ENCODE data around the gene ELP4.

Gene ELP4

DNA sequence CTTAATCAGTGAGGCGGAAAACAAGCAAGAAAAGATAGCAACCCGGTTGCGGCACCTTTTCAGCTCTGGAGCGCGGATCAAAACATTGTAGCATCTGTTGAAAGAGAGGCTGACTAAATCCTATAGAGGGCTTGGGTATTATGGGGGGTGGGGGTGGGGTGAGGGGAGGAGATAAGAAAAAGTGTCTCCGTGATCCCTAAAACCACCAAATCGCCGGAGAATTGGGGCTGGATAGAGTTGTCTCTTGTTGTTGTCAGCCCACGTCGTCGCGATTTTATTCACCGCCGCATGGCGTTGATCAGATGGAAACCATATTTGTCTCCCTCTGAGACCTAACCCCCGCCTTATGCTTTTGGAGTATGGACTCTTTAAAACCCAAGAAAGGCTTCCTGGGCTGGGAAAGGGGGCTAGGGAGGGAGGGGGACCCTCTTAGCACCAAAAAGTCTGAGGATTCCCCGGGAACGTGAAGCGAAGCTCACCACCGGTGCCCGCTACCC lies 288.5 kb downstream of the ELP4 start:
- TF ChIP-seq SIN3A (IDR thresholded peaks at IDR 0.05; ENCODE audit: borderline replicate concordance, insufficient read depth, low read length), result no peak
- TF ChIP-seq POLR2AphosphoS5 (IDR thresholded peaks at IDR 0.05; ENCODE audit: low read depth, low read length), result no peak
- no peak for TF ChIP-seq REST (IDR thresholded peaks at IDR 0.05; ENCODE audit: insufficient read depth in 1 of 2, low read depth in 2 of 2, low read length in 2 of 2)
- TF ChIP-seq TAF1 (IDR thresholded peaks at IDR 0.05; ENCODE audit: borderline replicate concordance, insufficient read depth, low read length), result no peak
- no peak for TF ChIP-seq FOXP2 (optimal IDR thresholded peaks at IDR 0.05; ENCODE audit: borderline replicate concordance, extremely low read depth, extremely low read length, insufficient read depth)

DNA sequence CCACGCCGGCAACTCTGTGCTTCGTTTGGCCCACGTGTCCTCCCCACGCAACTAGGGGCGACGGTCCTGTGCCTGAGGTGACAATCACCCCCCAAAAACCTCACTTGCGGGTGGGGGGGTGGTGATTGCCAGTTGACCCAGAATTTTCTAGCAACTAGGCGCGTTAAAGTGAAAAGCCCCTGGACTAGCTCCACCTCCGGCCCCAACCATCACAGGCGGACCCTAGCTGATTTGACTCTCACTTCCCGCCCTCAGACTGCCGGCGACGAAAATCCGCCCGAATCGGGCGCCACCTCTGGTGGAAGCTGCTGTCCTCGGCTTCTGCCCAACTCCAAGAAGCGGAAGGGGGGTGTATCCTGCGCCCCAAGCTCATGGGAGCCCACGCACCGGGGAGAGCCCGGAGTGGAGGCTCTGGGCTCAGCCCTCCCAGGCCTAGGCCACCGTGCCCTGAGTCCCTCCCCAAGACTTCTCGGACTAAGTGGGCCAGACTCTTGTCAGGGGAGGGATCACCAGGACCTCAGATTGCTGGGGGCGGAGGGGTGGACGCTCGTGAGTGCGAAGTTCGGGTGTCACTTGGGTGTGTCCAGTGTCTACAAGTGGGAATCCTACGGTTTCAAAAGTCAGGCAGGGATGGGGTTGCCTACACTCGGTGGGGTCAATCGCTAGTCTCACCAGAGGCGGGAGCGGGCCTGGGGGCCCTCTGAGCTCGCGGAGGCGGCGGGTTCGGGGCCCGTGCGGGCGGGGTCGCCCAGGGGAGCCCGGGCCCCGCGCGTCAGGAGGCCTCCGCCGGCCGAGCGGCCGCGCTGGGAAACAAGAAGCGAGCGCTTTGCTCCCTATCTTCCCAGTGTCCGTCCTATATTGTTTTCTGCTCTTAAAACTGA lies 289.2 kb downstream of the ELP4 start:
- no peak for TF ChIP-seq REST (IDR thresholded peaks at IDR 0.05; ENCODE audit: insufficient read depth in 1 of 2, low read depth in 2 of 2, low read length in 2 of 2)
- TF ChIP-seq FOXP2 (optimal IDR thresholded peaks at IDR 0.05; ENCODE audit: borderline replicate concordance, extremely low read depth, extremely low read length, insufficient read depth), result no peak
- no peak for TF ChIP-seq SIN3A (IDR thresholded peaks at IDR 0.05; ENCODE audit: borderline replicate concordance, insufficient read depth, low read length)
- TF ChIP-seq TAF1 (IDR thresholded peaks at IDR 0.05; ENCODE audit: borderline replicate concordance, insufficient read depth, low read length), result no peak
- no peak for TF ChIP-seq POLR2AphosphoS5 (IDR thresholded peaks at IDR 0.05; ENCODE audit: low read depth, low read length)

- TF ChIP-seq POLR2AphosphoS5 (IDR thresholded peaks at IDR 0.05; ENCODE audit: low read depth, low read length), result no peak
- TF ChIP-seq TAF1 (IDR thresholded peaks at IDR 0.05; ENCODE audit: borderline replicate concordance, insufficient read depth, low read length), result no peak
- TF ChIP-seq FOXP2 (optimal IDR thresholded peaks at IDR 0.05; ENCODE audit: borderline replicate concordance, extremely low read depth, extremely low read length, insufficient read depth), result no peak
- TF ChIP-seq SIN3A (IDR thresholded peaks at IDR 0.05; ENCODE audit: borderline replicate concordance, insufficient read depth, low read length), result no peak
- no peak for TF ChIP-seq REST (IDR thresholded peaks at IDR 0.05; ENCODE audit: insufficient read depth in 1 of 2, low read depth in 2 of 2, low read length in 2 of 2)
These were observed 290.1 kb downstream of the ELP4 start for GRCh38 chr11:31799435-31800397.

DNA sequence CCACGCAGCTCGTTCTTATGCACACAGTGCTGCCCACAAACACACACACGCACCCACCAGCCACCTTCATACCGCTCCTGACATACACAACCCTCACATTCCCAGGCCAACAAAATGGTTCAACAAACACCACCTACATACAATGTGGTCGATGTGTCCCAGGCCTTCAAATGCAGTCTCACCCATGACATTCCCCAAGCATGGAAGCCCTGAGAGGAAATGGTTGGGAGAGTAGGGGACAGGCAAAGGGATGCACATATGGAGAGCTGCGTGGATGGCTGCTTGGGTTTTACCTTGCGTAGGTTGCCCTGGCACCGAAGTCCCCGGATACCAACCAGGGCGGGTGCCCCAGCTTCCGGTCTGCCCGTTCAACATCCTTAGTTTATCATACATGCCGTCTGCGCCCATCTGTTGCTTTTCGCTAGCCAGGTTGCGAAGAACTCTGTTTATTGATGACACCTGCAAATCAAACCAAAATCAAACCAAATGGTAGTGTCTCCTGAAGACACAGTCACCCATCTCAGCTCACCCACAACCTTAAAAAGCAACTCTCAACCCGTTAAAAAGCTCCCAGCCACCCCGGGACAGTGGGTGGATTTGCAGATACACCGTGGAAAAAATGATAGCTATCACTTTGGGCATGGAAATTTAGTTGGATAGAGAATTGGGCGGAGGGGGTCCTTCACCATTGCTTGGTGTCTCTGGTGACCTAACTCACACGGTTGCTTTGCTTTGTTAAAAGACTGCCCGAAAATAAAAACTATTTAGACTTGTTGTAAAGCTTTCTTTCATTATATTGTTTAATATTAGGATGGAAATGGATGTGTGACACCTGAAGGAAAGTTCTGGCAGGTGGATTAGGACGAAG lies 291.1 kb downstream of the ELP4 start:
- TF ChIP-seq POLR2AphosphoS5 (IDR thresholded peaks at IDR 0.05; ENCODE audit: low read depth, low read length) (no peak), FOXP2 (optimal IDR thresholded peaks at IDR 0.05; ENCODE audit: borderline replicate concordance, extremely low read depth, extremely low read length, insufficient read depth) (no peak), REST (IDR thresholded peaks at IDR 0.05; ENCODE audit: insufficient read depth in 1 of 2, low read depth in 2 of 2, low read length in 2 of 2) (no peak), TAF1 (IDR thresholded peaks at IDR 0.05; ENCODE audit: borderline replicate concordance, insufficient read depth, low read length) (no peak), SIN3A (IDR thresholded peaks at IDR 0.05; ENCODE audit: borderline replicate concordance, insufficient read depth, low read length) (no peak)
